ENCODE data around the gene SLC8A3. TPM values are rescaled to one million over a fixed set of nuclear protein-coding genes. Genes with fewer than 3 reads are reported as not detected.
A peak's percentile ranks its signal among the peaks of the same experiment; 100 is the strongest.

SLC8A3 gene
- polyA plus RNA-seq, 2 of the 4 experiments (the other 2 are of a cell fraction): not detected

- 17% methylated on average over 3 of the region's 3 CpGs for WGBS (ENCODE audit: missing lambda C conversion rate)
- POLR2A ChIA-PET: interaction anchor here (0.6 to 1.4 kb wide), 3 partner anchors 234 to 304 kb away, joined by 3 to 4 read pairs (median 3); partner anchors contain the start of gene SRSF5
- H3K4me1 ChIP-seq: peaks cover 39% of the 10 kb centered on the region
- CTCF ChIA-PET: interaction anchor here (0.7 to 6.5 kb wide), 10 partner anchors 10 to 291 kb away, joined by 3 to 101 read pairs (median 8); no protein-coding TSS in a partner anchor
- no peaks in the 10 kb centered on the region for H3K9me3 ChIP-seq
- H3K4me3 ChIP-seq: no peak overlapping the region
- ATAC-seq (peak; percentile 77 to 79), DNase-seq (ENCODE audit: low read depth in 1 of 2, low spot score in 1 of 2) (peak; percentile 67 to 84), FAIRE-seq (peak; percentile 92)
- TF ChIP-seq CTCF (IDR thresholded peaks at IDR 0.05) (no peak), RCOR1 (IDR thresholded peaks at IDR 0.05; ENCODE audit: low read depth, low read length) (no peak), KDM1A (IDR thresholded peaks at IDR 0.05; ENCODE audit: low read depth) (no peak), BCL3 (IDR thresholded peaks at IDR 0.05) (peak; percentile 70; the same call in 1 of the 3 replicates), JUN (IDR thresholded peaks at IDR 0.05) (peak; percentile 71 to 74; a peak in 3 of 5 replicates), EHMT2 (IDR thresholded peaks at IDR 0.05; ENCODE audit: low read depth) (no peak), CEBPB (IDR thresholded peaks at IDR 0.05) (peak in 1 of 2 experiments; percentile 11; a peak in 1 of 4 replicates), JUNB (IDR thresholded peaks at IDR 0.05) (peak; percentile 77), RAD21 (conservative IDR thresholded peaks at IDR 0.05 in 1 of 2, IDR thresholded peaks at IDR 0.05 in 1 of 2) (peak in 1 of 2 experiments; percentile 40; a peak in 1 of 5 replicates), MAX (IDR thresholded peaks at IDR 0.05) (peak; percentile 46; the same call in 1 of the 2 replicates), EP300 (IDR thresholded peaks at IDR 0.05) (peak; percentile 80; a peak in 3 of 5 replicates), FOSL2 (IDR thresholded peaks at IDR 0.05) (peak; percentile 38; the same call in 1 of the 2 replicates), FOSL2 (CRISPR knock-in tag; IDR thresholded peaks at IDR 0.05) (peak; percentile 34; the same call in 1 of the 2 replicates), GATA3 (IDR thresholded peaks at IDR 0.05; ENCODE audit: borderline replicate concordance) (peak; percentile 68), EHF (CRISPR knock-in tag; IDR thresholded peaks at IDR 0.05) (0 out of 2 replicates have a peak, but pooled peaks have one; percentile 25), ZNF302 (CRISPR knock-in tag; IDR thresholded peaks at IDR 0.05) (peak; percentile 33; the same call in 1 of the 2 replicates)
- peak overlapping the region; percentile 71 for H3K4me2 ChIP-seq
- peak overlapping the region; percentile 89 to 90 for H3K27ac ChIP-seq
Observed at GRCh38 chr14:70047598-70048312, 141.0 kb downstream of the SLC8A3 start.

GRCh38 chr14:70045844-70046535 lies 142.8 kb downstream of the SLC8A3 start:
- peak; percentile 76 for FAIRE-seq

More at GRCh38 chr14:70045844-70046535, 142.8 kb downstream of the SLC8A3 start:
- peak; percentile 83 for TF ChIP-seq SMC3 (IDR thresholded peaks at IDR 0.05)
- TF ChIP-seq RAD21 (conservative IDR thresholded peaks at IDR 0.05 in 1 of 2, IDR thresholded peaks at IDR 0.05 in 1 of 2): peak; percentile 90
- TF ChIP-seq MAX (IDR thresholded peaks at IDR 0.05): peak; percentile 91
- TF ChIP-seq KDM1A (IDR thresholded peaks at IDR 0.05; ENCODE audit: low read depth): no peak
- peak; percentile 74 for TF ChIP-seq CTCF (IDR thresholded peaks at IDR 0.05)
- no peak for TF ChIP-seq ZNF302 (CRISPR knock-in tag; IDR thresholded peaks at IDR 0.05)
- TF ChIP-seq MYC (IDR thresholded peaks at IDR 0.05; ENCODE audit: borderline replicate concordance, low read length): peak; percentile 91
- peak; percentile 71 for TF ChIP-seq NPAS2 (CRISPR knock-in tag; IDR thresholded peaks at IDR 0.05; ENCODE audit: borderline replicate concordance)
- ChIA-PET CTCF (interaction anchor here (0.6 to 6.5 kb wide), 31 partner anchors 10 to 772 kb away, joined by 3 to 101 read pairs (median 4); partner anchors contain the start of gene SMOC1), POLR2A (no interaction called here)
- Histone ChIP-seq H3K4me3 (no peak overlapping the region), H3K27ac (peak overlapping the region; percentile 89 to 90), H3K9me3 (no peaks in the 10 kb centered on the region), H3K4me2 (peak overlapping the region; percentile 33), H3K4me1 (peaks cover 39% of the 10 kb centered on the region)
- DNase-seq (ENCODE audit: low read depth in 1 of 2, low spot score in 1 of 2) (peak; percentile 71 to 82), ATAC-seq (peak; percentile 87 to 95)
- WGBS (ENCODE audit: missing lambda C conversion rate): 31% methylated on average over 22 of the region's 22 CpGs
